ENCODE measurements around the gene BRD3OS. TPM values are rescaled to one million over a fixed set of nuclear protein-coding genes. Genes with fewer than 3 reads are reported as not detected.
A peak's percentile ranks its signal among the peaks of the same experiment; 100 is the strongest.
"Not testable (repeated sequence)": the region's sequence is repeated elsewhere in the genome, so short reads cannot be mapped to it uniquely, and the experiment has no call there.

Gene BRD3OS
- total RNA-seq, 1 donor from 2014 or later, result 14.3 TPM

DNA sequence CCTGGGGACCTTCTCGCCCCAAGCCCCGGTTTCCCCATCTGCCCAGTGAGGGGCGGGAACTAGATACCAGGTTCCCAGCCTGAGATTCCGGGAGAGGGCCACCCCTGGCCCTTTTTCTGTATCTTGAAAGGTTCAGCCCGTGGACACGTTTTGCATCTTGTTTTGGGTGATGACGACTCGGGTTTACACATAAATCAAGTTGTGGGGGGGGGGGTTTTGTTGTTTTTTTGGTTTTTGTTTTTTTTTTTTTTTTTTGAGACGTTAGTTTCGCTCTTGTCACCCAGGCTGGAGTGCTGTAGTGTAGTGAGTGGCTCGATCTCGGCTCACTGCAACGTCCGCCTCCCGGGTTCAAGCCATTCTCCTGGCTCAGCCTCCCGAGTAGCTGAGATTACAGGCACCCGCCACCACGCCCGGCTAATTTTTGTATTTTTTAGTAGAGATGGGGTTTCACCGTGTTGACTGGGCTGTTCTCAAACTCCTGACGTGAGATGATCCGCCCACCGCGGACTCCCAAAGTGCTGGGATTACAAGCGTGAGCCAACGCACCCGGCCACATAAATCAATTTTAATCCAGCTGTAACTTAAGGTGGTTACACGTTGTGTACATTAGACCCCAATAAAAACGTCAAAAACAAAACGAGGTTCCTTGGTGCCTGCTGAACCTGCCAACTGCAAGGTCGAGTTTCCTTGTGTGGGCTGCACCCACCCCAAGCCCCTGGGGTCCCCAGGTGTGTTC, 43.6 kb downstream of the BRD3OS start:
- Mint-ChIP-seq H3K9me3 (no peaks in the 10 kb centered on the region), H3K27me3 (ENCODE audit: low read depth) (peaks cover 31% of the 10 kb centered on the region), H3K36me3 (no peaks in the 10 kb centered on the region), H3K4me3 (peak overlapping the region; percentile 76), H3K4me1 (peaks cover 21% of the 10 kb centered on the region), H3K27ac (peak overlapping the region; percentile 91)
- TF ChIP-seq, protein P1, sequence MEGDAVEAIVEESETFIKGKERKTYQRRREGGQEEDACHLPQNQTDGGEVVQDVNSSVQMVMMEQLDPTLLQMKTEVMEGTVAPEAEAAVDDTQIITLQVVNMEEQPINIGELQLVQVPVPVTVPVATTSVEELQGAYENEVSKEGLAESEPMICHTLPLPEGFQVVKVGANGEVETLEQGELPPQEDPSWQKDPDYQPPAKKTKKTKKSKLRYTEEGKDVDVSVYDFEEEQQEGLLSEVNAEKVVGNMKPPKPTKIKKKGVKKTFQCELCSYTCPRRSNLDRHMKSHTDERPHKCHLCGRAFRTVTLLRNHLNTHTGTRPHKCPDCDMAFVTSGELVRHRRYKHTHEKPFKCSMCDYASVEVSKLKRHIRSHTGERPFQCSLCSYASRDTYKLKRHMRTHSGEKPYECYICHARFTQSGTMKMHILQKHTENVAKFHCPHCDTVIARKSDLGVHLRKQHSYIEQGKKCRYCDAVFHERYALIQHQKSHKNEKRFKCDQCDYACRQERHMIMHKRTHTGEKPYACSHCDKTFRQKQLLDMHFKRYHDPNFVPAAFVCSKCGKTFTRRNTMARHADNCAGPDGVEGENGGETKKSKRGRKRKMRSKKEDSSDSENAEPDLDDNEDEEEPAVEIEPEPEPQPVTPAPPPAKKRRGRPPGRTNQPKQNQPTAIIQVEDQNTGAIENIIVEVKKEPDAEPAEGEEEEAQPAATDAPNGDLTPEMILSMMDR (IDR thresholded peaks at IDR 0.05; ENCODE audit: unreplicated experiment), result no peak
- no peak for DNase-seq (ENCODE audit: low spot score in 2 of 2, unreplicated experiment in 2 of 2)

DNA sequence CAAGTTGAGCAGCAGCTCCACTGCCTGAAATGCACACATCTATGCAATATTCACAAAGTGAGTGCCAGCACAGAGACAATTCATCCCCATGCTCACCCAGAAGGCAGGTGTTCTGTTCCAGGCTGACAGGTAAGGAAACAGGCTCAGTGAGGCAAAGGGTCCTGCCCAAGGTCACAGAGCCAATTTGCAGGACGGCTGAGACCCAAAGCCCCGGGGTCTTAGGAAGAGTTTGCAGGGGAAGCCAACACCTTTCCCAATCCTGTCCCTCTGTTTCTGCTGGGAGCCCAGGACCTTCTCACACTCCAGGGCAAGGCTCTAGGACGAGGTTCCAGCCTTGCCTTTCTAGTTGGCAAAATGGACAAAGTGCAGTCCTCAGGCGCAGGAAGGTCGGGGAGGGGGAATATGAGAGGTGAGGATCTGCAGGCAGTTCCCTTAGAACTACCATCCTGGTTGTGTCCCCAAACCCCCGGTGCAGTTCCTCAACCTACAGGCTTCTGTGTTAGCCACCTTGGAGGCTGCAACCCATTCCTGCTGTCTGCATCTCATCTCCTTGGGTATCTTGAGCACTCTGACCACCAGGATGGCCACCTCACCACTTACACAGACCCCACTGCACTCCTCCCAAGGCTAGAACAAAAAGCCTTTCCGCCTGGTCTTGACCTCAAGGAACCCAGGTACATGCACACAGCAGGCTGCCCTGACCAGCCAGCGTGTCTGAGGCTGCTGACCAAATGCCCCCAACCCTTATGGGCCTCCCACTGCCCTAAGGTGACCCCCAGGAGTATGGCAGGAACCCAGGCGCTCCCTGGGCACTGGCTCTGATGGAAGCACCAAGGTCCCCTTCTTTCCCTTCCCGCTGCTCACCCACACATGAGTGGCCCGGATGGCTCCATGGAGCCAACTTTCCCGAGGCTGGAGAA, 44.5 kb downstream of the BRD3OS start:
- H3K27me3 Mint-ChIP-seq (ENCODE audit: low read depth), result peaks cover 31% of the 10 kb centered on the region
- DNase-seq (ENCODE audit: low spot score in 2 of 2, unreplicated experiment in 2 of 2), result no peak

DNA sequence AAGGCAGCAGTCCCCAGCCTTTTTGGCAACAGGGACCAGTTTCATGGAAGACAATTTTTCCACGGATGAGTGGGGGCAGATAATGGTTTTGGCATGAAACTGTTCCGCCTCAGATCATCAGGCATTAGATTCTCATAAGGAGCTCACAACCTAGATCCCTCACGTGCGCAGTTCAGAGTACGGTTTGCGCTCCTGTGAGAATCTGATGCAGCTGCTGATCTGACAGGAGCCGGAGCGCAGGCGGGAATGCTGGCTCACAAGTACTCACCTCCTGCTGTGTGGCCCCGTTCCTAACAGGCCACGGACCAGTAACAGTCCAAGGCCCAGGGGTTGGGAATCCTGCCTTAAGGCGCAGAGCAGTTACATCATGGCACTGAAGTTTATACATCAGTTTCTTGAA, 45.9 kb downstream of the BRD3OS start:
- H3K9me3 Mint-ChIP-seq, result peaks cover 8% of the 10 kb centered on the region
- H3K27ac Mint-ChIP-seq, result no peak overlapping the region
- H3K27me3 Mint-ChIP-seq (ENCODE audit: low read depth), result peaks cover 31% of the 10 kb centered on the region
- TF ChIP-seq, protein P1 (IDR thresholded peaks at IDR 0.05; ENCODE audit: unreplicated experiment), result no peak
- H3K36me3 Mint-ChIP-seq, result no peaks in the 10 kb centered on the region
- peaks cover 6% of the 10 kb centered on the region for H3K4me1 Mint-ChIP-seq
- DNase-seq (ENCODE audit: low spot score in 2 of 2, unreplicated experiment in 2 of 2), result no peak
- H3K4me3 Mint-ChIP-seq, result no peak overlapping the region

More for the DNA sequence above, 44.5 kb downstream of the BRD3OS start:
- Mint-ChIP-seq H3K4me1 (peaks cover 18% of the 10 kb centered on the region), H3K9me3 (peaks cover 6% of the 10 kb centered on the region), H3K36me3 (no peaks in the 10 kb centered on the region), H3K27ac (peak overlapping the region; percentile 91), H3K4me3 (peak overlapping the region; percentile 76)
- TF ChIP-seq, protein P1 (IDR thresholded peaks at IDR 0.05; ENCODE audit: unreplicated experiment), result no peak

DNA sequence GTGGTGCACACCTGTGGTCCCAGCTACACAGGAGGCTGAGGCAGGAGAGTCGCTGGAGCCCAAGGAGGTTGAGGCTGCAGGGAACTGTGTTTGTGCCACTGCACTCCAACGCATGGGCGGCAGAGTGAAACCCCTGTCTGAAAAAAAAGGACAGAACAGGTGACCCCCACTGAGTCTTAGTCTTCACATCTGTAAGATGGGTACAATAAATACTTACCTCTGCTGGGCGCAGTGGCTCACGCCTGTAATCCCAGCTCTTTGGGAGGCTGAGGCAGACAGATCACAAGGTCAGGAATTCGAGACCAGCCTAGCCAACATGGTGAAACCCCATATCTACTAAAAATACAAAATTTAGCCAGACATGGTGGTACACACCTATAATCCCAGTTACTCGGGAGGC, 47.4 kb downstream of the BRD3OS start:
- H3K27ac Mint-ChIP-seq; H3K4me3 Mint-ChIP-seq; H3K36me3 Mint-ChIP-seq; H3K4me1 Mint-ChIP-seq; DNase-seq (ENCODE audit: low spot score in 2 of 2, unreplicated experiment in 2 of 2): not testable (repeated sequence)
- peaks cover 18% of the 10 kb centered on the region for H3K9me3 Mint-ChIP-seq
- H3K27me3 Mint-ChIP-seq (ENCODE audit: low read depth), result peaks cover 31% of the 10 kb centered on the region

DNA sequence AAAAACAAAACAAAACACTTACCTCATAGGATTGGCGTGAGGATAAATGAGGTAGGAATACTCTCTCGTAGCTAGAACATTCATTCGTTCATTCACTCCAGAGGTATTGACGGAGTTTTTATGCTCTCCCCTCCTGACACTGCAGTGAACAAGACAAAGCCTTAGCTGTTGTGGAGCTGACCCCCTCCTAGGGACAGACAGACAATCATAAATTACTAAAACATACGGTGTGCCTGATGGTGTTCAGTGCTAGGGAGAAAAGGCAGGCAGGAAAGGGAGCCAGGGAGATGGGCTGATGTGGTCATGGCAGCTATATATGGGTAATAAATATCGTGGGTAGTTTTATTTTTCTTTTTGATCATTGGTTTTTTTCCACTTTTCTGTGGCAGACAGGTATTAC, 48.2 kb downstream of the BRD3OS start:
- no peak overlapping the region for H3K27ac Mint-ChIP-seq

DNA sequence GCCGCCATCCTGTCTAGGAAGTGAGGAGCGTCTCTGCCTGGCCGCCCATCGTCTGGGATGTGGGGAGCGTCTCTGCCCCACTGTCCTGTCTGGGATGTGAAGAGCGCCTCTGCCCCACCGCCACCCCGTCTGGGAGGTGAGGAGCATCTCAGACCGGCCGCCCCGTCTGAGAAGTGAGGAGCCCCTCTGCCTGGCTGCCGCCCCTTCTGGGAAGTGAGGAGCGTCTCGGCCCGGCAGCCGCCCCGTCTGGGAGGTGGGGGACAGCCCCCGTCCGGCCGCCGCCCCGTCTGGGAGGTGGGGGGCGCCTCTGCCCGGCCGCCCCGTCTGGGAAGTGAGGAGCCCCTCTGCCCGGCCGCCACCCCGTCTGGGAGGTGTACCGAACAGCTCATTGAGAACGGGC, 50.4 kb downstream of the BRD3OS start:
- peaks cover 12% of the 10 kb centered on the region for H3K27me3 Mint-ChIP-seq (ENCODE audit: low read depth)

More for the DNA sequence above, 48.2 kb downstream of the BRD3OS start:
- Mint-ChIP-seq H3K9me3 (peaks cover 18% of the 10 kb centered on the region), H3K36me3 (peaks cover 3% of the 10 kb centered on the region), H3K27me3 (ENCODE audit: low read depth) (peaks cover 31% of the 10 kb centered on the region), H3K4me1 (peaks cover 1% of the 10 kb centered on the region), H3K4me3 (no peak overlapping the region)
- TF ChIP-seq, protein P1 (IDR thresholded peaks at IDR 0.05; ENCODE audit: unreplicated experiment), result no peak
- no peak for DNase-seq (ENCODE audit: low spot score in 2 of 2, unreplicated experiment in 2 of 2)

More for the DNA sequence above, 50.4 kb downstream of the BRD3OS start:
- not testable (repeated sequence) for H3K36me3 Mint-ChIP-seq; DNase-seq (ENCODE audit: low spot score in 2 of 2, unreplicated experiment in 2 of 2); H3K4me3 Mint-ChIP-seq; H3K27ac Mint-ChIP-seq; H3K4me1 Mint-ChIP-seq
- peaks cover 26% of the 10 kb centered on the region for H3K9me3 Mint-ChIP-seq
